HepG2 (cell line): ENCODE data around the gene NFKBIA. TPM values are rescaled to one million over a fixed set of nuclear protein-coding genes. Genes with fewer than 3 reads are reported as not detected.

Experiments
- ARID4A ChIP-seq: sonication (generic); formaldehyde crosslinking; IDR thresholded peaks from 2 replicates; pipeline ENCODE4 v1.5.0; 2020; ENCODE audit warnings: mild to moderate bottlenecking, missing genetic modification reagents, borderline replicate concordance
- ATF7 ChIP-seq, 2 experiments: fragments of 450-650 bp in 1 of 2; sonication (generic) in 1 of 2; formaldehyde crosslinking in 1 of 2; IDR thresholded peaks; 2 replicates each; pipeline versions ENCODE4 v1.4.0 to v1.6.1; 2016 to 2020; ENCODE audit warnings: antibody characterized with exemption in 1 of 2, mild to moderate bottlenecking in 1 of 2, missing genetic modification reagents in 1 of 2
- KAT2B ChIP-seq: fragments of 150-350 bp; IDR thresholded peaks from 2 replicates; pipeline ENCODE4 v1.6.1; 2014; ENCODE audit warnings: low read depth, low read length, borderline replicate concordance
- SKIL ChIP-seq: sonication (generic); formaldehyde crosslinking; IDR thresholded peaks from 2 replicates; pipeline ENCODE4 v1.8.0; 2022; ENCODE audit warnings: missing genetic modification reagents, mild to moderate bottlenecking, moderate library complexity, borderline replicate concordance
- SMAD1 ChIP-seq: sonication (generic); formaldehyde crosslinking; IDR thresholded peaks from 2 replicates; pipeline ENCODE4 v1.4.0; 2020; ENCODE audit warnings: missing genetic modification reagents, low read depth, mild to moderate bottlenecking, borderline replicate concordance
- SP4 ChIP-seq: sonication (generic); formaldehyde crosslinking; IDR thresholded peaks from 2 replicates; pipeline ENCODE4 v1.8.1; 2023; ENCODE audit warnings: mild to moderate bottlenecking, missing genetic modification reagents
- ZNF251 ChIP-seq: sonication (generic); formaldehyde crosslinking; IDR thresholded peaks from 2 replicates; pipeline ENCODE4 v1.9.0; 2021; ENCODE audit warnings: mild to moderate bottlenecking, missing genetic modification reagents
- ZNF646 ChIP-seq: sonication (generic); formaldehyde crosslinking; IDR thresholded peaks from 2 replicates; pipeline ENCODE4 v1.9.0; 2021; ENCODE audit warnings: mild to moderate bottlenecking, missing genetic modification reagents
- polyA plus RNA-seq, 8 experiments: library from polyadenylated mRNA; depleted of rRNA in 3 of 8; stranded (reverse) in 7 of 8; unstranded in 1 of 8; fragments of >200 nt; fragmentation: Illumina TruSeq in 4 of 8; extraction: Trizol in 4 of 8; gene quantifications; 2 replicates each; pipeline versions ENCODE4 v1.2.1 to v1.2.3, GENCODE V29; 2011 to 2016; ENCODE audit warnings: low read depth in 4 of 8, missing spikeins in 1 of 8, mixed read lengths in 1 of 8; ENCODE audit not compliant: insufficient read depth in 1 of 8
- total RNA-seq, 5 experiments: library from RNA; depleted of rRNA; stranded (reverse); fragments of >200 nt; fragmentation: Illumina TruSeq; extraction: Trizol; gene quantifications; 2 replicates each; pipeline ENCODE4 v1.2.3, GENCODE V29; 2016; ENCODE audit warnings: low read depth in 1 of 5
- TF ChIP-seq, protein P1 (sequence below): sonication (generic); formaldehyde crosslinking; IDR thresholded peaks from 2 replicates; pipeline ENCODE4 v1.4.0; 2020; ENCODE audit warnings: missing genetic modification reagents, borderline replicate concordance

The NFKBIA gene
- total and polyA plus RNA-seq, 2 of the 13 experiments (the other 11 are each of a cell fraction or from before 2014, with no cell fraction given): 197 to 319 TPM

GRCh38 chr14:35362911-35363374, 41.6 kb downstream of the NFKBIA start (continued):
- TF ChIP-seq SKIL (CRISPR knock-in tag): peak; percentile 73
- TF ChIP-seq ZNF646 (CRISPR knock-in tag): peak; percentile 95
- peak; percentile 68; the same call in 1 of the 2 replicates for TF ChIP-seq SMAD1 (CRISPR knock-in tag)
- TF ChIP-seq, protein P1, sequence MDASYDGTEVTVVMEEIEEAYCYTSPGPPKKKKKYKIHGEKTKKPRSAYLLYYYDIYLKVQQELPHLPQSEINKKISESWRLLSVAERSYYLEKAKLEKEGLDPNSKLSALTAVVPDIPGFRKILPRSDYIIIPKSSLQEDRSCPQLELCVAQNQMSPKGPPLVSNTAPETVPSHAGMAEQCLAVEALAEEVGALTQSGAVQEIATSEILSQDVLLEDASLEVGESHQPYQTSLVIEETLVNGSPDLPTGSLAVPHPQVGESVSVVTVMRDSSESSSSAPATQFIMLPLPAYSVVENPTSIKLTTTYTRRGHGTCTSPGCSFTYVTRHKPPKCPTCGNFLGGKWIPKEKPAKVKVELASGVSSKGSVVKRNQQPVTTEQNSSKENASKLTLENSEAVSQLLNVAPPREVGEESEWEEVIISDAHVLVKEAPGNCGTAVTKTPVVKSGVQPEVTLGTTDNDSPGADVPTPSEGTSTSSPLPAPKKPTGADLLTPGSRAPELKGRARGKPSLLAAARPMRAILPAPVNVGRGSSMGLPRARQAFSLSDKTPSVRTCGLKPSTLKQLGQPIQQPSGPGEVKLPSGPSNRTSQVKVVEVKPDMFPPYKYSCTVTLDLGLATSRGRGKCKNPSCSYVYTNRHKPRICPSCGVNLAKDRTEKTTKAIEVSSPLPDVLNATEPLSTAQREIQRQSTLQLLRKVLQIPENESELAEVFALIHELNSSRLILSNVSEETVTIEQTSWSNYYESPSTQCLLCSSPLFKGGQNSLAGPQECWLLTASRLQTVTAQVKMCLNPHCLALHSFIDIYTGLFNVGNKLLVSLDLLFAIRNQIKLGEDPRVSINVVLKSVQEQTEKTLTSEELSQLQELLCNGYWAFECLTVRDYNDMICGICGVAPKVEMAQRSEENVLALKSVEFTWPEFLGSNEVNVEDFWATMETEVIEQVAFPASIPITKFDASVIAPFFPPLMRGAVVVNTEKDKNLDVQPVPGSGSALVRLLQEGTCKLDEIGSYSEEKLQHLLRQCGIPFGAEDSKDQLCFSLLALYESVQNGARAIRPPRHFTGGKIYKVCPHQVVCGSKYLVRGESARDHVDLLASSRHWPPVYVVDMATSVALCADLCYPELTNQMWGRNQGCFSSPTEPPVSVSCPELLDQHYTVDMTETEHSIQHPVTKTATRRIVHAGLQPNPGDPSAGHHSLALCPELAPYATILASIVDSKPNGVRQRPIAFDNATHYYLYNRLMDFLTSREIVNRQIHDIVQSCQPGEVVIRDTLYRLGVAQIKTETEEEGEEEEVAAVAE (CRISPR knock-in tag): no peak
- peak; percentile 10; the same call in 1 of the 2 replicates for TF ChIP-seq KAT2B
- TF ChIP-seq ARID4A (CRISPR knock-in tag): 0 out of 2 replicates have a peak, but pooled peaks have one; percentile 16
- no peak for TF ChIP-seq SP4 (CRISPR knock-in tag)
- TF ChIP-seq ZNF251 (CRISPR knock-in tag): peak; percentile 90; the same call in 1 of the 2 replicates
- TF ChIP-seq ATF7 (IDR thresholded peaks at IDR 0.05): no peak
- peak; percentile 61; the same call in 1 of the 2 replicates for TF ChIP-seq ATF7 (CRISPR knock-in tag; IDR thresholded peaks at IDR 0.05)
